ENCODE results near the gene MAGEA9.
"Not testable (repeated sequence)": the region's sequence is repeated elsewhere in the genome, so short reads cannot be mapped to it uniquely, and the experiment has no call there.

MAGEA9 gene

DNA sequence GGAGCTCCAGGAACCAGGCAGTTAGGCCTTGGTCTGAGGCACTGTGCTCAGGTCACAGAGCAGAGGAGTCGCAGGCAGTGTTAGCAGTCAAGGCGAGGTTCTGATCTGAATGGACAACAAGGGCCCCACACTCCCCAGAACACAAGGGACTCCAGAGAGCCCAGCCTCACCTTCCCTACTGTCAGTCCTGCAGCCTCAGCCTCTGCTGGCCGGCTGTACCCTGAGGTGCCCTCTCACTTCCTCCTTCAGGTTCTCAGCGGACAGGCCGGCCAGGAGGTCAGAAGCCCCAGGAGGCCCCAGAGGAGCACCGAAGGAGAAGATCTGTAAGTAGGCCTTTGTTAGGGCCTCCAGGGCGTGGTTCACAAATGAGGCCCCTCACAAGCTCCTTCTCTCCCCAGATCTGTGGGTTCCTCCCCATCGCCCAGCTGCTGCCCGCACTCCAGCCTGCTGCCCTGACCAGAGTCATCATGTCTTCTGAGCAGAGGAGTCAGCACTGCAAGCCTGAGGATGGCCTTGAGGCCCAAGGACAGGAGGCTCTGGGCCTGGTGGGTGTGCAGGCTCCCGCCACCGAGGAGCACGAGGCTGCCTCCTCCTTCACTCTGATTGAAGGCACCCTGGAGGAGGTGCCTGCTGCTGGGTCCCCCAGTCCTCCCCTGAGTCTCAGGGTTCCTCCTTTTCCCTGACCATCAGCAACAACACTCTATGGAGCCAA, 26.2 kb downstream of the MAGEA9 start:
- no peak for DNase-seq (ENCODE audit: low spot score)

DNA sequence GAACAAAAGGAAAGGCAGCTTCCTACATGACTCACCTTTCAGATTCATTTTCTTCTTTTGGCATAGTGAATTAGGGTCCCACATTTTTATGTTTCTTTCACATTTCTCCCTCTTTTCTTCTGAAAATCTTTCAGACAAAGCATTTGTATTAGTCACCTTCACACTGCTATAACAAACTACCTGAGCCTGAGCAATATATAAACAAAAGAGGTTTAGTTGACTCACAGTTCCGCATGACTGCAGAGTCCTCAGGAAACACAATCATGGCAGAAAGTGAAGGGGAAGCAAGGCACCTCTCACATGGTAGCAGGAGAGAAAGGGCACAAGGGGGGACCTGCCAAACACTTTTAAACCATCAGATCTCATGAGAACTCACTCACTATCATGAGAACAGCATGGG, 36.9 kb downstream of the MAGEA9 start:
- no peak for DNase-seq (ENCODE audit: low spot score)

DNA sequence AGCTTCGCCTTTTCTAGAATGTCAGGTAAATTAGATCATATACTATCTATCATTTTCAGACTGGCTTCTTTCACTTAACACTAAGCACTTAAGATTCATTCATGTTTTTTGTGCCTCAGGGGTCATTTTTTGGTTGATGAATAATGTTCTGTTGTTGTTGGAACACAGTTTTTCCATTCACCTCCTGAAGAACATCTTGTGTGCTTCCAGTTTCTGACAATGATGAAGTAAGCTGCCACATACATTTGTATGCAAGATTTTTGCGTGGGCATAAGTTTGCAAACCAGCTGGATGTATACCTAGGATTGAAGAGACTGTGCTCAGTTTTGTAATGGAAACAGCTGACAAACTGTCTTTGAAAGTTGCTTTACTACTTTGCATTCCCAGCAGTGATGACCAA, 37.6 kb downstream of the MAGEA9 start:
- DNase-seq (ENCODE audit: low spot score) = no peak

DNA sequence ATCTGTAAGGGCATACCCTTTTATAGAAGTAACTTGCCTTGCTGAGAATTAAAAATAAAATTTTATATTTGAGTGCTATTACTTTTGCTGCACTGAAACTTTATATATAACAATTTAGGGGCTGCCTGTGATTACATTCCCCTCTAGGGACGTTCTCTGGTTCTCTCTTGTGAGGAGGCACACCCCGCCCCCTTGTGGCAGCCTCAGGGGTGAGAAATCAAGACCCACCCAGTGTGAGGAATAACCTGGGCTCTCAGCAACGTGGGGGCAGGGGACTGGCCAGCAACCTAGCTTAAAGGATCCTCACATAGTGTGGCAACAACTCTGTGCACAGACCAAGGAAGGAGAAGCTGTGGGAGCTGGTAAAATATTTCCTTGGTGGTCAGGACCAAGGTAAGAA, 43.7 kb downstream of the MAGEA9 start:
- no peak for DNase-seq (ENCODE audit: low spot score)

DNA sequence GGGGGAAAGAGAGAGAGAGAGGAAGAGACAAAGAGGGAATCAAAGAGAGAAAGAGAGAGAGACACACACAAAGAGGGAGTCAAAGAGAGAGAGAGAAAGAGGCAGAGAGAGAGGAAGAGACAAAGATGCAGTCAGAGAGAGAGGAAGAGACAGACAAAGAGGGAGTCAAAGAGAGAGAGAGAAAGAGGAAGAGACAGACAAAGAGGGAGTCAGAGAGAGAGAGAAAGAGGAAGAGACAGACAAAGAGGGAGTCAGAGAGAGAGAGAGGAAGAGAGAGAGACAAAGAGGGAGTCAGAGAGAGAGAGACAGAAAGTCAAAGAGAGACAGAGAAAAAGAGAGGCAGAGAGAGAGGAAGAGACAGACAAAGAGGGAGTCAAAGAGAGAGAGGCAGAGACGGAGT, 45.5 kb downstream of the MAGEA9 start:
- no peak for DNase-seq (ENCODE audit: low spot score)

DNA sequence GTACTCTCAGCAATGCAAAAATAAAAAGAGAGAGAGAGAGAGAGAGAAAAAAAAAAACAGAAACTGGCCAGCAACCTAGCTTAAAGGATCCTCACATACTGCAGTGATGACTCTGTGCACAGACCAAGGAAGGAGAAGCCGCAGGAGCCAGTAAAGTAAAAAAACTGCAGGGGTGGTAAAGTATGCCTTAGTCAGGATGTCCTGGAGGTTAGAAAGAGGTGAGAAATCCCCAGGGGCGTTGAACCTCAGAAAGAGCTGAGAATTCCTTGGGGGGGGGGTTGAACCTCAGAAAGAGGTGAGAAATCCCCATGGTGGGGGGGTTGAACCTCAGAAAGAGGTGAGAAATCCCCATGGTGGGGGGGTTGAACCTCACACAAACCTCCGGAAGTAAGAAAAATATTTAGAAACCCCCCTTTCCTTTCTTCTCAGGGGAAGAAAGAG, 48.0 kb downstream of the MAGEA9 start:
- no peak for DNase-seq (ENCODE audit: low spot score)

DNA sequence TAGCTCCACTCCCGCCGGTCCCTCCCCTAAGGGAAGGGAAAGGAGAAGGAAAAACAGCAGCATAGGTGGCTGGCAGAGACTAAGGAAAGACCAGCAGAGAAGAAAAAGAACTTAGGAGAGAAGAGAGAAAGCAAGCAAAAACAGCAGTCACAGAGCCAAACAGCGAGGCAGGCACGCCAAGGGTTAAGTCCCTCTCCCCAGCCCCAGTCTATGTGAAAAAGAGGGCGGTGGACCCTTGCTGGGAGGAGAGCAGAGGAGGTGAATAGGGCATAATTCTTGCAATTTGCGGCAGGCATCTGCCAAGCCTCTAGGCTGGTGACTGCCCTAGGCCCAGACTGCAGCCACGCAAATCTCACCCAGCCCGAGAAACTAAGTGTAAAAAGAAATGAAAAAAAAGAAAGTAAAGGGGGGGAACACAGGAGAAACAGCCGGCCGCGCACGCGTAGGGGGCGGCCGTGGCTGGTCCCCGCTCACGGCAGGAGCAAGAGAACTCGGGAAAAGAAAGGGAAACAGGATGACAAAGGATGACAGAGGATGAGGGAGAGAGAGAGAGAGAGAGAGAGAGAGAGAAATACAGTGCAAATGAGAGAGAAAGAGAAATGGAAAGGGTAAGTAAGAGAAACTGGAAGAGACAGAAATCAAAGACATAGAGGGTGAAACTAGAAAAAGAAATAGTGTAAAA, 48.6 kb downstream of the MAGEA9 start:
- DNase-seq (ENCODE audit: low spot score) = no peak

DNA sequence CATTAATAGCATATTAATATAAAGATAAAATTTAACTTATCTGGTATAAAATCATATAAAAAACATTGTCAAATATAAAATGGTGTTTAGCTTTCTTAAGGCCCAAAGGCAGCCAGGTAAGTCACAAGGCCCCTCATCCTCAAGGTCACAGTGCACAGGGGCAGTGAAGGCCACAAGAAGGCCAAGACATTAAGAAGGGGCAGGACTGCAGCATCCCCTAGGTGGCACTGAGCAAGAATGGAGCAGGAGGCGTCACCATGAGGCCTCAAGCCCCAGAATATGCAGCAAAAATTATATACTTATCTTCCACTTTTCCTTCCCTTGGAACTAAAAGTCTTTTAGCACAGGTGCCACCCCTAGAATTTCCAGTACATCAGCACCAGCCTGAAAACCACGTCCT, 49.7 kb downstream of the MAGEA9 start:
- DNase-seq (ENCODE audit: low spot score) = no peak

DNA sequence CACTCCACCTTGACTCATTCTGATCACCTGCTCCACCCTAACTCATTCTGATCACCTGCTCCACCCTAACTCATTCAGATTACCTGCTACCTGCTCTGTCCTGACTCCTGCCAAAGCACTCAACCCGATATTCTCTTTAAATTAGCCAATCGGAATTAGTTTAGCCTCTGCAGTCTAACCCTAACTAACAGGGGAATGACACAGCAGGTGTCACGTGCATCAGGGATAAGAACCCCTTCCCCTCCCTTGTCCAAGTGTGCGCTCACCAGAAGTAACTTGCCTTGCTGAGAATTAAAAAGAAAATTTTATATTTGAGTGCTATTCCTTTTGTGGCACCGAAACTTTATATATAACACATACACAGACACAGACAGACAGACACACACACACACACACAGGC, 55.0 kb downstream of the MAGEA9 start:
- not testable (repeated sequence) for DNase-seq (ENCODE audit: low spot score)

DNA sequence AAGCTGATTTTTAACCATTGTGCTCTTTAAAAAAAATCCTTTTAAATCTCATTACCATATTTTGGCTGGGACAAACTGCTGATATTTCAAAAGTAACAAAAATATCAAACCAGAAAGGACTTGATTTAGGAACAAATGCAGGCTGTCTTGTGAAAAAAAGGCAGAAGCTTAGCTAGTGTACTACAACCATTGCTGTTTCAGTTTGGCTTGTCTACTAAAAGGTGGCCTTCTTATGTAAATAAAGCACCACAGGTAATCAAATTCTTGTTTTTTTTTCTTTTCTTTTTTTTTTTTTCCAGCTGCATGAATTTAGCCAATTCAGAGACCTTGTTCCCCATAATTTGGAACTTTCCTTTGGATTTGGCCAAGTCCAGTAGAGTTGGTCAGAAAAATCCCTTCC, 55.4 kb downstream of the MAGEA9 start:
- no peak for DNase-seq (ENCODE audit: low spot score)
